Activated naive CD8-positive, alpha-beta T cell treated with anti-CD3 and anti-CD28 coated beads for 36 hours (primary cell): ENCODE measurements around the gene PKN1. TPM values are rescaled to one million over a fixed set of nuclear protein-coding genes. Genes with fewer than 3 reads are reported as not detected.

Experiments used
- DNase-seq: peaks from one replicate; pipeline ENCODE4 v3.0.0; 2021
- H3K27ac Mint-ChIP-seq: one replicate; pipeline ENCODE4 v1.8.0; 2022; ENCODE audit warnings: mild to moderate bottlenecking, moderate library complexity, mixed read lengths
- H3K27me3 Mint-ChIP-seq: one replicate; pipeline ENCODE4 v1.8.0; 2022; ENCODE audit warnings: mild to moderate bottlenecking, mixed read lengths
- H3K36me3 Mint-ChIP-seq: one replicate; pipeline ENCODE4 v1.8.0; 2021; ENCODE audit warnings: mild to moderate bottlenecking, mixed read lengths
- H3K4me1 Mint-ChIP-seq: one replicate; pipeline ENCODE4 v1.8.0; 2021; ENCODE audit warnings: mixed read lengths
- H3K4me3 Mint-ChIP-seq: one replicate; pipeline ENCODE4 v1.8.0; 2022; ENCODE audit warnings: mild to moderate bottlenecking, moderate library complexity, mixed read lengths
- H3K9me3 Mint-ChIP-seq: one replicate; pipeline ENCODE4 v1.8.0; 2022; ENCODE audit warnings: mixed read lengths
- total RNA-seq, 2 experiments: library from RNA; stranded (reverse); gene quantifications; one replicate each; pipeline ENCODE4 v1.2.3, GENCODE V29; 2021

The PKN1 gene
- total RNA-seq, 2 experiments from 2014 or later, result 168 to 169 TPM

DNA sequence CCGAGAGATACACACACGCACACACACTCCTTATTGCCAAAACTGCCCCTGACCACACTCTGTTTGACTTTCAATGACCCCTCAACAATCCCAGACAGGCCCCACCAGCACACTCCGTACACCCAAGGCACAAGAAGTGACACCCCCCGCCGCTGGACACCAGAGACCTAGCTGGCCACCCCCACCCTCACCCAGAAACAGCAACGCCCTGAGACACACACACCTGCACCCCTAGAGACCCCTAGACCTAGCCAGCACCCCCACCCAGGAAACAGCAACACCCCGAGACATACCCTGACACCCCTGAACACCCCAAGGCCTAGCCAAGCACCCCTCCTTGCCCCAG is 43.2 kb downstream of the PKN1 start:
- Mint-ChIP-seq H3K4me3 (no peak overlapping the region), H3K27ac (no peak overlapping the region), H3K36me3 (peaks cover 9% of the 10 kb centered on the region), H3K27me3 (peaks cover 21% of the 10 kb centered on the region), H3K9me3 (no peaks in the 10 kb centered on the region), H3K4me1 (peaks cover 22% of the 10 kb centered on the region)
- no peak for DNase-seq

DNA sequence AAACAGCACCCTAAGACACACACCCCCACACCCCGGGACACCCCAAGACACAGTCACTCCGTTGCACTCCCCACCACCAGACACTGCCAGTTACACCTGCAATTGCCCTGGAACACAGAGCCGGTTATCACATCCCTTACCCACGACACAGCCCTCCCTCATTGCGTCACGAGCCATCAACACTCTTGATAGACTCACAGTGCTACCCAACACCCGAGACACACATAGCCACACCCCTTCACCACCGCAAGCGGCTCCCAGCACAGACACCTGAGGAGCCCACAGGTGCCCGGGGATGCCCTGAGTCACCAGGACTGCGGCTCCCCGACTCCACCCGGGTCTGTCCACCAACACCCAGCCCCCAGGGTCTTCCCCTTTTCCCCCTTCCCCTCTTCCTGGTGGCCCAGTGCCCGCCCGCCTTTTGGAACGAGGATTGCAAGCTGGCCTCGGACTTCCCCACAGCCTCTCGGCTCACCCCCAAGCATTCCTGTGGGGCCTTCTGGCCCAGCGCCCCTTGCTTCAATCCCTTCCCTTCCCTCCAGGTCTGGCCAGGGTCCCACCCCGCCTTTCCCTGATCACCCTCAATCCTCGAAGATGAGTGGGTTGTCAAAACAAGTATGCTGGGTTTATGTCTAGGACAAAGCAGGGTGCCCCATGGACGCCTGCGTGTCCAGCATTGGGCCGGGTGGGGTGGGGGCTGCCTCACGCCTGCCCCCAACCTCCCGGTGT is 43.7 kb downstream of the PKN1 start:
- Mint-ChIP-seq H3K9me3 (no peaks in the 10 kb centered on the region), H3K27ac (no peak overlapping the region), H3K27me3 (peaks cover 21% of the 10 kb centered on the region), H3K36me3 (peaks cover 7% of the 10 kb centered on the region), H3K4me1 (peaks cover 22% of the 10 kb centered on the region), H3K4me3 (no peak overlapping the region)
- DNase-seq, result no peak

DNA sequence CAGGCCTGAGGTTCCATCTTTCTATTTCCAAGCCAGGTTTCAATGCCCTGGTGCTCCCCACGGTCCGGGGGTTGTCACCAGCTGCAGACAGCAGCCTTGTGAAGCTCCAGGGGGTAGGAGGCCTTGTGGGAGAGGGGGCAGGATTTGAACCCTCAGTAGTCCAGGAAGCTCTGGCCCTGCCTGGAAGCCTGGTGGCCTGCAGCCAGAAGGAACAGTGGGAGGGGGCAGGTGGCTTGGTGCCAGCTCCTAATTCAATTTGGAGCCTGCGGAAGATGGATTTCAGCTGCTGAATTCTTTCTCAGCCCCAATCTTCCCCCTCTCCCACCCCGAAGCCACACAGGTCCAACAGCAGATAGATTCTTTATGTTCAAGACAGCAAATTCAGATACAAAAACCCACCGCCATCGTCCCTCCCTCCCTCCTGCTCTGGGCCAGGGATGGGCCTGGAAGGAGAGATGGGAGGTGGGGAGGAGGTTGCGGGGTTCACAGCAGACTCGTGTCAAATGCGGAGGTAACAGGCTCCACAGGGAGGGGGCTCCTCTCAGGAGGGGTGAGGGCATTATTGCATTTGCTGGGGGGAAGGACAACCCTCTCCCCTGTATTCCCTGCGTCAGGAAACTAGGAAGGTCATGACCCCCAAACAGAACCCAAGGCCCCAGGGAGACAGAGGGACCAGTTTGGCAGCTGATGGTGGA is 44.5 kb downstream of the PKN1 start:
- Mint-ChIP-seq H3K27ac (no peak overlapping the region), H3K27me3 (peaks cover 20% of the 10 kb centered on the region), H3K4me1 (peaks cover 22% of the 10 kb centered on the region), H3K36me3 (peaks cover 6% of the 10 kb centered on the region), H3K4me3 (no peak overlapping the region), H3K9me3 (no peaks in the 10 kb centered on the region)
- no peak for DNase-seq

- no peaks in the 10 kb centered on the region for H3K9me3 Mint-ChIP-seq
- no peak overlapping the region for H3K27ac Mint-ChIP-seq
- no peak for DNase-seq
- H3K36me3 Mint-ChIP-seq, result peaks cover 4% of the 10 kb centered on the region
- H3K4me1 Mint-ChIP-seq, result peaks cover 18% of the 10 kb centered on the region
- peaks cover 14% of the 10 kb centered on the region for H3K27me3 Mint-ChIP-seq
- H3K4me3 Mint-ChIP-seq, result no peak overlapping the region
Observed at GRCh38 chr19:14478113-14478545, 45.0 kb downstream of the PKN1 start.

GRCh38 chr19:14479309-14479974 is 46.3 kb downstream of the PKN1 start:
- DNase-seq, result no peak
- peaks cover 4% of the 10 kb centered on the region for H3K36me3 Mint-ChIP-seq
- peaks cover 15% of the 10 kb centered on the region for H3K4me1 Mint-ChIP-seq
- H3K27me3 Mint-ChIP-seq, result peaks cover 8% of the 10 kb centered on the region
- no peak overlapping the region for H3K4me3 Mint-ChIP-seq
- no peak overlapping the region for H3K27ac Mint-ChIP-seq
- H3K9me3 Mint-ChIP-seq, result no peaks in the 10 kb centered on the region

- H3K27ac Mint-ChIP-seq, result no peak overlapping the region
- peaks cover 4% of the 10 kb centered on the region for H3K36me3 Mint-ChIP-seq
Observed at GRCh38 chr19:14479975-14480699, 47.0 kb downstream of the PKN1 start.

GRCh38 chr19:14480700-14481079 is 47.6 kb downstream of the PKN1 start:
- H3K27ac Mint-ChIP-seq, result no peak overlapping the region
- H3K4me3 Mint-ChIP-seq, result no peak overlapping the region
- no peaks in the 10 kb centered on the region for H3K27me3 Mint-ChIP-seq
- H3K9me3 Mint-ChIP-seq, result no peaks in the 10 kb centered on the region
- peaks cover 6% of the 10 kb centered on the region for H3K4me1 Mint-ChIP-seq
- peaks cover 4% of the 10 kb centered on the region for H3K36me3 Mint-ChIP-seq
- DNase-seq, result no peak

More at GRCh38 chr19:14479975-14480699, 47.0 kb downstream of the PKN1 start:
- Mint-ChIP-seq H3K4me3 (no peak overlapping the region), H3K9me3 (no peaks in the 10 kb centered on the region), H3K4me1 (peaks cover 10% of the 10 kb centered on the region), H3K27me3 (peaks cover 1% of the 10 kb centered on the region)
- peak; percentile 78 for DNase-seq

GRCh38 chr19:14482172-14482941 is 49.3 kb downstream of the PKN1 start:
- Mint-ChIP-seq H3K36me3 (peaks cover 4% of the 10 kb centered on the region), H3K4me1 (peaks cover 7% of the 10 kb centered on the region), H3K27ac (no peak overlapping the region)

GRCh38 chr19:14487370-14488125 is 54.4 kb downstream of the PKN1 start:
- H3K27ac Mint-ChIP-seq, result no peak overlapping the region
- no peaks in the 10 kb centered on the region for H3K27me3 Mint-ChIP-seq
- no peaks in the 10 kb centered on the region for H3K9me3 Mint-ChIP-seq
- no peaks in the 10 kb centered on the region for H3K36me3 Mint-ChIP-seq
- DNase-seq, result no peak
- H3K4me1 Mint-ChIP-seq, result peaks cover 7% of the 10 kb centered on the region
- no peak overlapping the region for H3K4me3 Mint-ChIP-seq

More at GRCh38 chr19:14482172-14482941, 49.3 kb downstream of the PKN1 start:
- Mint-ChIP-seq H3K9me3 (no peaks in the 10 kb centered on the region), H3K4me3 (no peak overlapping the region), H3K27me3 (no peaks in the 10 kb centered on the region)
- DNase-seq, result no peak

GRCh38 chr19:14492756-14493337 is 59.7 kb downstream of the PKN1 start:
- no peaks in the 10 kb centered on the region for H3K27me3 Mint-ChIP-seq
- H3K9me3 Mint-ChIP-seq, result no peaks in the 10 kb centered on the region
- no peak overlapping the region for H3K4me3 Mint-ChIP-seq
- H3K4me1 Mint-ChIP-seq, result peaks cover 7% of the 10 kb centered on the region
- H3K27ac Mint-ChIP-seq, result no peak overlapping the region
- no peak for DNase-seq
- H3K36me3 Mint-ChIP-seq, result no peaks in the 10 kb centered on the region

GRCh38 chr19:14494411-14494810 is 61.3 kb downstream of the PKN1 start:
- no peaks in the 10 kb centered on the region for H3K27me3 Mint-ChIP-seq
- DNase-seq, result no peak
- H3K36me3 Mint-ChIP-seq, result no peaks in the 10 kb centered on the region
- no peak overlapping the region for H3K27ac Mint-ChIP-seq
- peak overlapping the region; percentile 38 for H3K4me3 Mint-ChIP-seq
- no peaks in the 10 kb centered on the region for H3K9me3 Mint-ChIP-seq
- peaks cover 7% of the 10 kb centered on the region for H3K4me1 Mint-ChIP-seq

DNA sequence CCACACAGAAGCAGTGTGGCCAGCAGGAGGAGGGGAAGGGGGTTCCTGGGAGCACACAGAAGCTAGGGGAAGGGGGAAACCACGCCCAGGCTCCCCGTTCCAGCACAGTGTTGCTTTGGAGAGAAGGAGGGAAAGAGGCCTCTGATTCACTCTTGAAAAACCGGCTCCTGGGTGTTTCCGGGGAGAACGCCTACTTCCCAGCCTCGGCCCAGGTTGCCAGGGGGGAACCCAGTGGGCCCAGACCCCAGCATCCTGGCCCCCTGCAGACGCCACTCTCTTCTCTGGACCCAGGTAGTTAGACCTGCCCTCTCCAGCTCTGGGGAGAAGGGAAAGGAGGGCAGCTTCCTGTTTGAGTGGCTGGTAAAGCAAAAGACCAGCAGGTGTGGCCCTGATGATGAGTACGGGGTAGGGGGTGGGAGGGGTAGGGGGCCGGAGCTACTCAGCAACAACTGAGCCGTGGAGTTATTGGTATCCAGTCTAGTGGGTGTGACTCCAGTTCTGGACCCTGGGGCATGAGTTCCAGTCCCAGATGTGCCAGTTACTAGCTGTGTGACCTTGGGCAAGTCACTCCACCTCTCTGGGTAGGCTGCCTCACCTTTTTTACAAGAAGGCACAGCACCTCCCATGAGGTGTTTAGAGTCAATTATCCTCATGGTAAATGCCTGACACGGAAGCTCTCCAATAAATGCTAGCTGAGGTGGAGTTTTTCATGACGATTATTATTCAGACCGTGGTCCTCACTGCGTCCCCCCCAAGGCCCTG is 62.0 kb downstream of the PKN1 start:
- peak overlapping the region; percentile 21 for H3K27ac Mint-ChIP-seq
- H3K36me3 Mint-ChIP-seq, result no peaks in the 10 kb centered on the region
- no peak for DNase-seq
- H3K27me3 Mint-ChIP-seq, result no peaks in the 10 kb centered on the region
- peaks cover 7% of the 10 kb centered on the region for H3K4me1 Mint-ChIP-seq
- peak overlapping the region; percentile 76 for H3K4me3 Mint-ChIP-seq
- H3K9me3 Mint-ChIP-seq, result no peaks in the 10 kb centered on the region

GRCh38 chr19:14495672-14496028 is 62.5 kb downstream of the PKN1 start:
- Mint-ChIP-seq H3K27ac (peak overlapping the region; percentile 21), H3K36me3 (no peaks in the 10 kb centered on the region), H3K4me3 (peak overlapping the region; percentile 76), H3K9me3 (no peaks in the 10 kb centered on the region), H3K4me1 (peaks cover 7% of the 10 kb centered on the region), H3K27me3 (no peaks in the 10 kb centered on the region)
- DNase-seq, result no peak
